Measurements from ENCODE around the gene FMNL2.
"Not testable (repeated sequence)": the region's sequence is repeated elsewhere in the genome, so short reads cannot be mapped to it uniquely, and the experiment has no call there.

The FMNL2 gene

DNA sequence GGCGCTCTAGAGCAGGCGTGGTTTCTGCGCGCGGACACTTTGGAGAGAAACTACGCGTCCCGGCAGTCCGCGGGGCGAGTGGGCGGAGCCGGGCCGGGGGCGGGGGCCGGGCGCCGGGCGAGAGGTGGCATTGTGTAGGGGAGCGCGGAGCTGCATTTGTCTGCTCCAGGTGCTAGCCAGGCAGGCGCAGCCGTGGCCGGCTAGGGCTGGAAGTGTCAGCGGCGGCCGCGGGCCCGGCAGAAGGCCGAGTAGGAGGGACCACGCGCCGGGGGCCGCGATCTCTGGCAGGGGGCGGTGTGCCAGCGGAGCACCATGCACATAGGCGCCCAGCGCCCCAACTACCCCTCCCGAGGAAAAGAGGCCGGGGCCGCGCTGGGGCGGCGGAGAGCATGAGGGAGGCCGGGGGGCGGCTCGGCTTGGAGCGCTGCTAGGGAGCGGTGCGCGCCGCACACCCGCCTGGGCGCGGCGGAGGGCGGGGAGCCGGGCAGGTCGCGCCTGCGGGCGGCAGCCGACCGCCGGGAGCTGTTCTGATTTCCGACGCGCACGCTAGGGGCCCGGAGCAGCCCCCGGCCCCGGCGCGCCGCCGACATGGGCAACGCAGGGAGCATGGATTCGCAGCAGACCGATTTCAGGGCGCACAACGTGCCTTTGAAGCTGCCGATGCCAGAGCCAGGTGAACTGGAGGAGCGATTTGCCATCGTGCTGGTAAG is at the start of gene FMNL2:
FMNL2 (plus strand) TSS at position 159 of the 710 bp plus-strand sequence.
- peaks cover 18 to 23% of the 10 kb centered on the region in 2 donors for H3K27me3 Mint-ChIP-seq
- H3K27ac Mint-ChIP-seq: peak within 1 kb of the TSS; percentile 76
- DNase-seq (peak; percentile 64), ATAC-seq (replicated peaks) (peak; percentile 85 to 91)
- peak within 1 kb of the TSS; percentile 91 to 94 for H3K4me3 Mint-ChIP-seq
- peaks cover 8 to 18% of the 10 kb centered on the region in 2 donors for H3K4me1 Mint-ChIP-seq
- no peaks in the 10 kb centered on the region for H3K9me3 Mint-ChIP-seq
- H3K36me3 Mint-ChIP-seq: no peaks in the 10 kb centered on the region

- Mint-ChIP-seq H3K27ac (no peak overlapping the region), H3K36me3 (no peaks in the 10 kb centered on the region), H3K4me1 (no peaks in the 10 kb centered on the region), H3K4me3 (no peak overlapping the region), H3K9me3 (no peaks in the 10 kb centered on the region), H3K27me3 (peaks cover 0 to 3% of the 10 kb centered on the region in 2 donors)
- DNase-seq (no peak), ATAC-seq (replicated peaks) (no peak)
Measured at GRCh38 chr2:152292991-152293390, 42.0 kb upstream of the FMNL2 start.

DNA sequence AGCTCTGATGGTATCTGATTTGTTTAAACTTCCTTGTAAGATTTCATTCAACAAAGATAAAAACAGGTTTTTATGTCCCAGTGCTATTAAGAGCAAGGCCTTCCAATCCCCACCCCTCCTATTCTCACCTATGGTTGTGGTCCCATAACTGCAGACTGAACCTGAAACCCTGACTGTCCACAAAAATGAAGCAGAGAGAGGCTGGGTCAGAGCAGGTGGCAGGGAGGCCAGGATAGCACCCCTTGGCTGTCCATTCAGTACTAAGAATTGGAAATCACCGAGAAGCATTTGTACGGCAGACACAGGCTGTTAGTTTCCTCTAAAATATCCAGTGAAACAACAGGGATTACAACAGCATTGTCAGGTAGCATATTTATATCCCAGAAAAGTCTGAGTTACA is 37.3 kb upstream of the FMNL2 start:
- no peak overlapping the region for H3K27ac Mint-ChIP-seq

GRCh38 chr2:152298754-152299153 is 36.2 kb upstream of the FMNL2 start:
- Mint-ChIP-seq H3K36me3 (no peaks in the 10 kb centered on the region), H3K27ac (no peak overlapping the region), H3K27me3 (peaks cover 7 to 21% of the 10 kb centered on the region in 2 donors), H3K9me3 (no peaks in the 10 kb centered on the region), H3K4me1 (no peaks in the 10 kb centered on the region), H3K4me3 (no peak overlapping the region)
- DNase-seq (no peak), ATAC-seq (replicated peaks) (no peak)

More for the DNA sequence above, 37.3 kb upstream of the FMNL2 start:
- no peaks in the 10 kb centered on the region for H3K4me1 Mint-ChIP-seq
- H3K36me3 Mint-ChIP-seq: no peaks in the 10 kb centered on the region
- H3K9me3 Mint-ChIP-seq: no peaks in the 10 kb centered on the region
- no peak overlapping the region for H3K4me3 Mint-ChIP-seq
- peaks cover 7 to 18% of the 10 kb centered on the region in 2 donors for H3K27me3 Mint-ChIP-seq
- ATAC-seq (replicated peaks): no peak
- DNase-seq: no peak

GRCh38 chr2:152301131-152301530 is 33.8 kb upstream of the FMNL2 start:
- Mint-ChIP-seq H3K27ac (no peak overlapping the region), H3K4me1 (no peaks in the 10 kb centered on the region), H3K27me3 (peaks cover 18 to 26% of the 10 kb centered on the region in 2 donors), H3K9me3 (no peaks in the 10 kb centered on the region), H3K4me3 (no peak overlapping the region), H3K36me3 (no peaks in the 10 kb centered on the region)
- DNase-seq (no peak), ATAC-seq (replicated peaks) (no peak)

DNA sequence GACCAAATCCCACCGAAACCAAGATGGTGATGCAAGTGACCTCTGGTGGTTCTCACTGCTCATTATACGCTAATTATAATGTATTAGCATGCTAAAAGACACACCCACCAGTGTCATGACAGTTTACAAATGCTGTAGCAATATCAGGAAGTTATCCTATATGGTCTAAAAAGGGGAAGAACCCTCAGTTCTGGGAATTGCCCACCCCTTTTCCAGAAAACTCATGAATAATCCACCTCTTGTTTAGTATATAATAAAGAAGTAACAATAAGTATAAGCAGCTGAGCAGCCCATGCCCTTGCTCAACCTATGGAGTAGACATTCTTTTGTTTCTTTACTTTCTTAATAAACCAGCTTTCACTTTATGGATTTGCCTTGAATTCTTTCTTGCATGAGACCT is 31.0 kb upstream of the FMNL2 start:
- Mint-ChIP-seq H3K36me3 (no peaks in the 10 kb centered on the region), H3K27ac (no peak overlapping the region), H3K4me1 (no peaks in the 10 kb centered on the region), H3K9me3 (no peaks in the 10 kb centered on the region), H3K4me3 (no peak overlapping the region), H3K27me3 (peaks cover 18 to 23% of the 10 kb centered on the region in 2 donors)
- ATAC-seq (replicated peaks): no peak
- no peak for DNase-seq

DNA sequence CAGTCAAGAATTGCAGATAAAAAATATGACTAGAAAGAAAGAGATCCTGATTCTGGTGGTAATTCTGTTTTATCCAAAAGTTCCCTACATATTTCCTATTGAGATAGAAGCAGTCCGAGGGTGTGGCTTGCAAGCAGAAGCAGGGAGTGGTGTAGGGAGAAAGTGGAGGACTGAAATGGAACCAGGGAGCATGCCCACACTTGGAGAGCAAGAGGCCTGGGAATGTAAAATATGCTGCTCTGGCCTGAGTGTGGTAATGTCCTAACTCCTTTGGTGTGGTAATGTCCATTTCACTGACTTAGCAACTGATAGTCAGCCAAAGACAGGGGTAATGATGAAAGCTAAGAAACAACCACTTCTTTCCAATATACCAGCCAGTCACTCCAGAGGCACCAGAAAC is 30.1 kb upstream of the FMNL2 start:
- H3K27ac Mint-ChIP-seq: no peak overlapping the region
- no peaks in the 10 kb centered on the region for H3K9me3 Mint-ChIP-seq
- ATAC-seq (replicated peaks) (no peak), DNase-seq (no peak)
- H3K27me3 Mint-ChIP-seq: peaks cover 16 to 18% of the 10 kb centered on the region in 2 donors
- no peak overlapping the region for H3K4me3 Mint-ChIP-seq
- H3K4me1 Mint-ChIP-seq: no peaks in the 10 kb centered on the region
- H3K36me3 Mint-ChIP-seq: no peaks in the 10 kb centered on the region

- H3K27me3 Mint-ChIP-seq: peaks cover 11 to 12% of the 10 kb centered on the region in 2 donors
- H3K9me3 Mint-ChIP-seq: no peaks in the 10 kb centered on the region
- H3K4me3 Mint-ChIP-seq: no peak overlapping the region
- H3K27ac Mint-ChIP-seq: no peak overlapping the region
- H3K4me1 Mint-ChIP-seq: no peaks in the 10 kb centered on the region
- ATAC-seq (replicated peaks): no peak
- DNase-seq: no peak
- H3K36me3 Mint-ChIP-seq: no peaks in the 10 kb centered on the region
Measured at GRCh38 chr2:152307863-152308262, 27.1 kb upstream of the FMNL2 start.

- no peaks in the 10 kb centered on the region for H3K9me3 Mint-ChIP-seq
- H3K27me3 Mint-ChIP-seq: peaks cover under 1 to 5% of the 10 kb centered on the region in 2 donors
- no peak overlapping the region for H3K27ac Mint-ChIP-seq
- no peak overlapping the region for H3K4me3 Mint-ChIP-seq
- H3K36me3 Mint-ChIP-seq: no peaks in the 10 kb centered on the region
- ATAC-seq (replicated peaks) (no peak), DNase-seq (no peak)
- H3K4me1 Mint-ChIP-seq: no peaks in the 10 kb centered on the region
Measured at GRCh38 chr2:152309352-152310214, 25.4 kb upstream of the FMNL2 start.

DNA sequence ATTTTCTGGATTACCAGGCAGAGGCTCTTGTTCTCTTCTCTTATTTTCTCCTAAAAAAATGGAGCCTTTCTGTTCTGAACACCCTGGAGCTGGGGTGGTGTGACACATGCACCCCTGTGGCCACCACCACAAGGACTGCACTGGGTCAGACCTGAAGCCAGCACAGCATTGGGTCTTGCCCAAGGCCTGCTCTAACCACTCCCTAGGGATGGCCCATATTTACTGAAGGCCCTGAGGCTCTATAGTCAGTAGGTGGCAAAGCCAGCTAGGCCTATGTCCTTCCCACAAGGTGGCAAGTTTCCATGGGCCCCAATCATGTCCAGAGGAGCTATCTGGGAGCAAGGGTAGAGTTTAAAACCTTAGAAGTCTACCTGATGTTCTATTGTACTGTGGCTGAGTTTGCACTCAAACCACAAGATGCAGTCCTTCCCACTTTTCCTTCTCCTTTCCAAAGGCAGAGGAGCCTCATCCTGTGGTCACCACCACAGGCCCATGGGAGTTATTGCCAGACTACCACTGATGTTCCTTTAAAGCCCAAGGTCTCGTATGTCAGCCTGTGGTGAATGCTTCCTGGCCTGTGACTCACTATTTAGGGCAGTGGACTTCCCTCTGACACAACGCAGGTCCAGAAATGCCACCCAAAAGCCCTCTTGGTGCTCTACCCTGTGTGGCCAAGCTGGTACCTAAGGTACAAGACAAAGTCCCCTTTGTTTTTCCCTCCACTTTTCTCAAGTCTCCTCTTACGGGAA is 15.0 kb upstream of the FMNL2 start:
- Mint-ChIP-seq H3K27me3 (peaks cover 13 to 14% of the 10 kb centered on the region in 2 donors), H3K4me1 (no peaks in the 10 kb centered on the region), H3K27ac (no peak overlapping the region), H3K4me3 (no peak overlapping the region), H3K9me3 (peaks cover 2 to 3% of the 10 kb centered on the region in 2 donors), H3K36me3 (peaks cover 0 to 2% of the 10 kb centered on the region in 2 donors)
- ATAC-seq (replicated peaks) (peak in 1 of 2 donors; percentile 21), DNase-seq (no peak)

- no peak overlapping the region for H3K4me3 Mint-ChIP-seq
- no peak for DNase-seq
Measured at GRCh38 chr2:152320814-152321213, 14.2 kb upstream of the FMNL2 start.

DNA sequence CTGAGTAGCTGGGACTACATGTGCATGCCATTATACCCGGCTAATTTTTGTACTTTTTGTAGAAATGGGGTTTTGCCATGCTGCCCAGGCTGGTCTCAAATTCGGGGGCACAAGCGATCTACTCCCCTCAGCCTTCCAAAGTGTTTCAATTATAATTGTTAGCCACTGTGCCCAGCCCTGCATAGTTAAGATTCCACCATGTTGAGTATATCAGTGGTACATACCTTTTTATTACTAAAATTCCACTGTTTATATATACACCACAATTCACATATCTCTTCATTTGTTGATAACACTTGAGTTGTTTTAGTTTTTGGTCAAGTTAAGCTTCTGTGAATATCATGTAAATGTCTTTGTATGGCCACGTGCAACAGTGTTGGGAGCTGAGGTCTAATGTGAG is 12.8 kb upstream of the FMNL2 start:
- DNase-seq (no peak), ATAC-seq (replicated peaks) (no peak)
- peaks cover 12 to 17% of the 10 kb centered on the region in 2 donors for H3K27me3 Mint-ChIP-seq
- no peak overlapping the region for H3K4me3 Mint-ChIP-seq
- H3K27ac Mint-ChIP-seq: no peak overlapping the region
- peaks cover 2 to 3% of the 10 kb centered on the region in 2 donors for H3K9me3 Mint-ChIP-seq
- no peaks in the 10 kb centered on the region for H3K36me3 Mint-ChIP-seq
- H3K4me1 Mint-ChIP-seq: no peaks in the 10 kb centered on the region

More at GRCh38 chr2:152320814-152321213, 14.2 kb upstream of the FMNL2 start:
- Mint-ChIP-seq H3K27ac (no peak overlapping the region), H3K4me1 (no peaks in the 10 kb centered on the region), H3K9me3 (peaks cover 2 to 3% of the 10 kb centered on the region in 2 donors), H3K36me3 (no peaks in the 10 kb centered on the region), H3K27me3 (peaks cover 14 to 16% of the 10 kb centered on the region in 2 donors)
- ATAC-seq (replicated peaks): no peak

- H3K4me1 Mint-ChIP-seq; H3K27me3 Mint-ChIP-seq; H3K36me3 Mint-ChIP-seq; DNase-seq; H3K27ac Mint-ChIP-seq; ATAC-seq (replicated peaks); H3K4me3 Mint-ChIP-seq; H3K9me3 Mint-ChIP-seq: not testable (repeated sequence)
Measured at GRCh38 chr2:152325126-152325525, 9.8 kb upstream of the FMNL2 start.

- no peaks in the 10 kb centered on the region for H3K9me3 Mint-ChIP-seq
- no peak for ATAC-seq (replicated peaks)
- H3K4me3 Mint-ChIP-seq: no peak overlapping the region
- H3K36me3 Mint-ChIP-seq: no peaks in the 10 kb centered on the region
- no peak for DNase-seq
- peaks cover 0 to 6% of the 10 kb centered on the region in 2 donors for H3K27me3 Mint-ChIP-seq
- H3K4me1 Mint-ChIP-seq: no peaks in the 10 kb centered on the region
- H3K27ac Mint-ChIP-seq: no peak overlapping the region
Measured at GRCh38 chr2:152326710-152327109, 8.3 kb upstream of the FMNL2 start.
